MM.1S (cell line): ENCODE measurements around the gene KAT6B.

Experiments
- EZH2 ChIP-seq: fragments of 300-600 bp; sonication (generic); optimal IDR thresholded peaks from 2 replicates; pipeline ENCODE3; 2017; ENCODE audit warnings: low read depth, mild to moderate bottlenecking, antibody characterized with exemption, low read length, mixed read lengths
- EZH2phosphoT487 ChIP-seq: fragments of 300-600 bp; sonication (generic); IDR thresholded peaks from 2 replicates; pipeline ENCODE4 v1.6.1; 2018; ENCODE audit warnings: antibody characterized with exemption, low read length
- TF ChIP-seq, protein P1 (sequence below): fragments of 300-600 bp; sonication (generic); IDR thresholded peaks from 2 replicates; pipeline ENCODE4 v1.5.1; 2016; ENCODE audit warnings: antibody characterized with exemption, low read length, mixed read lengths

GRCh38 chr10:74928742-74929191 is 102.4 kb downstream of the KAT6B start:
- TF ChIP-seq, protein P1, sequence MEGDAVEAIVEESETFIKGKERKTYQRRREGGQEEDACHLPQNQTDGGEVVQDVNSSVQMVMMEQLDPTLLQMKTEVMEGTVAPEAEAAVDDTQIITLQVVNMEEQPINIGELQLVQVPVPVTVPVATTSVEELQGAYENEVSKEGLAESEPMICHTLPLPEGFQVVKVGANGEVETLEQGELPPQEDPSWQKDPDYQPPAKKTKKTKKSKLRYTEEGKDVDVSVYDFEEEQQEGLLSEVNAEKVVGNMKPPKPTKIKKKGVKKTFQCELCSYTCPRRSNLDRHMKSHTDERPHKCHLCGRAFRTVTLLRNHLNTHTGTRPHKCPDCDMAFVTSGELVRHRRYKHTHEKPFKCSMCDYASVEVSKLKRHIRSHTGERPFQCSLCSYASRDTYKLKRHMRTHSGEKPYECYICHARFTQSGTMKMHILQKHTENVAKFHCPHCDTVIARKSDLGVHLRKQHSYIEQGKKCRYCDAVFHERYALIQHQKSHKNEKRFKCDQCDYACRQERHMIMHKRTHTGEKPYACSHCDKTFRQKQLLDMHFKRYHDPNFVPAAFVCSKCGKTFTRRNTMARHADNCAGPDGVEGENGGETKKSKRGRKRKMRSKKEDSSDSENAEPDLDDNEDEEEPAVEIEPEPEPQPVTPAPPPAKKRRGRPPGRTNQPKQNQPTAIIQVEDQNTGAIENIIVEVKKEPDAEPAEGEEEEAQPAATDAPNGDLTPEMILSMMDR = no peak
- TF ChIP-seq EZH2phosphoT487 = no peak
- TF ChIP-seq EZH2 = no peak
